ENCODE data around the gene LYVE1.
"Not testable (repeated sequence)": the region's sequence is repeated elsewhere in the genome, so short reads cannot be mapped to it uniquely, and the experiment has no call there.

LYVE1 gene, protein sequence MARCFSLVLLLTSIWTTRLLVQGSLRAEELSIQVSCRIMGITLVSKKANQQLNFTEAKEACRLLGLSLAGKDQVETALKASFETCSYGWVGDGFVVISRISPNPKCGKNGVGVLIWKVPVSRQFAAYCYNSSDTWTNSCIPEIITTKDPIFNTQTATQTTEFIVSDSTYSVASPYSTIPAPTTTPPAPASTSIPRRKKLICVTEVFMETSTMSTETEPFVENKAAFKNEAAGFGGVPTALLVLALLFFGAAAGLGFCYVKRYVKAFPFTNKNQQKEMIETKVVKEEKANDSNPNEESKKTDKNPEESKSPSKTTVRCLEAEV

DNA sequence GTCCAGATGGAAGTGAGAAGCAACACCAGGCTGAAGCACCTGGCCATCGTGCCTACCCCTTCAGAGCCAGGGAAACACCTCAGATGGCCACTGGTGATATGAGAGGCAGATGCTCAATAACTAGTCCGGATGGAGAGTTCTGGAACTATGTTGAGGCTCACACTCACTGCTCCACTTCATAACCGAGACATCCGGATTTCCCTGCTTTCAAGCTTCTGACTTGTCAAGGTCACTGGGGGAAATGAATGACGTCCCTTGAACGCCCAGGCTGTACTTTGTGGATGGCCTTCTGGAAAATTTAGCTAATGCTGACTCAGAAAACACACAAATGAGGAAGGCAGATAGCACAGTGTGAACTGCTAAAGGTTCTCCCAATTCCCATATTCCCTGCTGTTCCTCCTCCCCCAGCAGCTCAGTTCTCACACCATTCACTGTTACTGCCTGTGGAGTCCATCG, at the start of gene LYVE1:
Gene LYVE1, minus strand, starts transcription at position 180 of the 456 bp plus-strand sequence. Its CDS starts 133 bp downstream, at position 47.
- DNase-seq (ENCODE audit: low read depth in 2 of 2), result no peak

DNA sequence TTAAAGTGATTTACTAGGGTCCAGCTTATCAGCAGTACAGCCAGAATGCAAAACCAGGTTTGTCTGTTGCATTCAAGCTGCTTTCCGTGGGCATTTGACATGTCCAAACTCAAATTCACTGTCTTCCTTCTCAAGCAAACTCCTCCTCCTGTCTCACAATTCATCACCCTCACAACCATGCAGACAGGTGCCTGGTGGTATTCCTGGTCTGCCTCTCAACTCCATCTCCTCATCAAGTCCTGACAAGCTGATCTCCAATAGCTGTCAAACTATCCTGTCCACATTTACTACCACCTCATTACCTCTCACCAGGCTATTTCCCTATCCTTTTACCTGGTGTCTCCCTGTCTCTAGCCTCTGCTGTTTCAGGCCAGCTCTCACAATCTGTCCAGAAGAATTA, 49.1 kb upstream of the LYVE1 start:
- DNase-seq (ENCODE audit: low read depth in 2 of 2), result no peak

DNA sequence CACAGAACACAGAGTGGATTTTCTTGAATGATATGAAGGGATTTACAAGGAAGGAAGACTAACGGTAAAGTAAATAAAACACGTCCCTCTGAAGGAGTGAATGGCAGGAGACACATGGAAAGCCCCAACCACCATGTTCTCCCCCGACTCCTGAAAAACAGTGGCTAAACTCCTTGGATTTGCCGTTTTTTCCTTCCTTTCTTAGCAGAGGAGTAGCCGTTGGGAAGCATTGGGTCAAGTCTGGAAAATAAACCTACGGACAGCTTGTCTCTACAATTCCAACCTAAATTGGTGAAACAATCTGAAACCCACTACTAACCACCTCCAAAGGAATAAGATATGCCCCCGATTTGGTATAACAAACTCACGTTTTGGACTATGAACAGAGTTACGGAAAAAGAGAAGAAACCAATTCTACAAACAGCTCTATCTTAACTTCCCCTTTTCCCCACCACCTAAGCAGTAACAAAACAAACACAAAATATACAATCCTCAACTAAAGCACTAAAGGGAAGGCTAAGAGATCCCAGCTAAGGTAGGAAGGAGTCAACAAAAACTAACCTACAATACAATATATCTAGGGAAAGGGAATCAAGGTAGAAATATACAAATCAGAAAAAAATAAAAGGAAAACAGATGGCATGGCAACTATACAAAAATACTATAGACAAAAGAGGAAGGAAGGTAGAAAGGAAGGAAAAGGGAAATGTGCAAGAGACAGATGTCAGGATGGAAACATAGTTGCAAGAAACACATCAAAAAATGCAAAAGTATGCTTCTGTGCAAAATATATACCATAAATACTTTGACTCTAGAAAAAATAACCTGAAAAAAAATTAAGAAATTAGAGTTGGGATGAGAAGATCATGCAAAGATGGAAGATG, 43.8 kb upstream of the LYVE1 start:
- no peak for DNase-seq (ENCODE audit: low read depth in 2 of 2)

DNA sequence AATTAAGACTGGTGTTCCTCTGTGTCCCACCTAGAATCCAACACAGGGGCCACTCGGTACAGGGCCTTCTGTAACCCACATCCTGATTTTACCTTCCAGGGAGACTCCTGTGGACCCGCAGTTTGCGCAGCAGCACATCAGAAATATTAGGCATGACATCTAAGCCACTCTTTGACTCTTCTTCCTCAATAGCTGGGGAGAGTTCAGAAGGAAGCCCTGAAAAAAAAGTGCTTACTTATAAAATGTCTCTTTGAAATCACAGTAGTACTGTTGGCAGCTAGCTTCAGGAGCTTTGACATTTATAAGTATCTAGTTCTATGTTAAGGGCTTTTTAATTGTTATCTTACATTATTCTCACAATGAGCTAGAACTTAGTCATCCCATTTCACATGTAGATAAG, 41.2 kb upstream of the LYVE1 start:
- DNase-seq (ENCODE audit: low read depth in 2 of 2), result no peak

DNA sequence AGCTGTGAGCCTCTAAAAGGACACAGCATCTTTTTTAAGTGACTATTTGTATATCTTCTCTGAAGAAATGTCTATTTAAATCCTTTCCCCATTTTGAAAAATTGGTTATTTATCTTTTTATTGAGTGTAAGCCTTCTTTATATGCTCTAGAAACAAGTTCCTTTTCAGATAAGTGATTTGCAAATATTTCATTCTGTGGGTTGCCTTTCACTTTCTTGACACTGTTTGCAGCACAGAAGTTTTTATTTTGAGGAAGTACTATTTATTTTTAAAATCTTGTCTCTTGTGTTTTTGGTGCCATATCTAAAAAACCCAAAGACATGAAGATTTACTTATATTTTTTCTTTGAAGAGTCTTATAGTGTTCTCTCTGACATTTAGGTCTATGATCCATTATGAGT, 40.1 kb upstream of the LYVE1 start:
- no peak for DNase-seq (ENCODE audit: low read depth in 2 of 2)

DNA sequence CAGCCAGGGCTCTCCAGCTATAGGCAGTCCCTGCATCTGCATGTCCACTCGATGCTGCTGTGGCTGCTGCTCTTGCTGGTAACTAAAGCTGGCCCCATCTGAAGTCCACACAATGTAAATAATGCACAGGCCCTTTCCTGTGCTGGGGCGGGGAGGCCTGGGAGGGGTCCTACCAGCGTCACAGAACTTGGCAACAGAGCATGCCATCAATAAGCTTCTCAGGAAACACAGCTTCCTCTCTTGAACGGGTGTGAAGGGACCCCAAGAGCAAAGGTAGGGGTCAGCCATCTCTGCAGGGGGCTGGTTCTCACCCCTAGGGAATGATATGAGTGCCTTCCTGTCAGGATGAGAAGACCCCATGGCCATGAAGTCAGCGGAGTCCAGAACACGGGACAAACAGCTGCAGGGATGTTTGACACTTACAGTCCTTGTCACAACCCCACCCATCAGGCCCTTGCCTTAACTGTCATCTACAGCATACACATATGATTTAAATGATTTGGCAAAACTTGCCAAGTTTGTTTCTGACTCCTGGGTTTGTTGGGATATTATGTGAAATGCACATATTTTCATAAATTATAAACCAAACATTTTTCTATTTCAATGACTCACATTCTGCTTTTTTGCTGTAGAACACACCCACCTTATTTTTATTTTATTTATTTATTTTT, 39.1 kb upstream of the LYVE1 start:
- no peak for DNase-seq (ENCODE audit: low read depth in 2 of 2)

DNA sequence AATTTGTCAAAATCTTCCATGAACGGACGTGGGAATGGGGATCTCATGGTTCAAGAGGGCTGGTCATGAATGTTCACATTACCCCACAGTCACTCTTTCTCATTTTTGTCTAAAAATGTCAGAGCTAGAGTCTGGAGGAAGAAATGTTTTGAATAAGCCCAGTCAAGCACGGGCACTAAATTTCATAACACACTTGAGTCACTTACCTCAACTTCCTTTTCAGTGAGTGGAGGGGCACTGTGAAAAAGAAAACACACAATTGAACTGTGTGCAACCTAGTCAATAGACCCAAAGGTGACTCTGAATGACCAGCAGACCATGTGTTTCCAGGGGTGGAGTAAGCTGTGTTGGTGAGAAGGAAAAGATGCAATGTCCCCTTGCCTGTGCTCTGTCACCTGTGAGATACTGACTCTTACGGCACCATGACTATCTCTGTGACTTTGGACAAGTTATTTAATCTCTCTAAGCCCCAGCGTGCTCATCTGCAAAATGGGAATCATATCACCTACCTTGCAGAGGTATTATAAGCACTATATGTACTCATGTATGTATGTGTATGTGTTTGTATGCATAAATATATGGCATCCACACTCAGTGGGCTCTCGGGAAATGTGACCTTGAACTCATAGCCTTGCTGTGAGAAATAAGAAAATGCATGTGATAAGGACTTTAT, 38.2 kb upstream of the LYVE1 start:
- DNase-seq (ENCODE audit: low read depth in 2 of 2), result no peak

DNA sequence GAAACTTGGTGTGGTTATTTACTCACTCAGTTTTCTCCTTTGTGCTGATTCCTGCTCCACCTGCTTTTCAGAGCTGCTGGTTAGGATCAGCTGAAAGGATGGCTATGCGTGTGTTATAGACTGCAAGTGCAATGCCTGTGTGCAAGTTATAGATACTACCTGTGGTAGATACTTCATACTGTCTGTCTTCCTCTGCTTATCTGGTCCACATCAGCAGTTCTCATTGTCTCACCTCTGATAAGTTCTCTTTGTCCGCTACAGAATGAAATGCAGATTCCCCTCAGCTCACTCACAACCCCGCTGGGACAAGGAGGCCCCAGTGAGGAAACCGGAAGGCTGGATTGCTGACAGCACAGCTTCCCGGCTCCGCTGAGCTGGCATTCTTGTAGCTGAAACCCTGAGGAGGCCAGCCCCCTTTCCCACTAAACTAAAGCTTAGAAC, 37.5 kb upstream of the LYVE1 start:
- no peak for DNase-seq (ENCODE audit: low read depth in 2 of 2)

DNA sequence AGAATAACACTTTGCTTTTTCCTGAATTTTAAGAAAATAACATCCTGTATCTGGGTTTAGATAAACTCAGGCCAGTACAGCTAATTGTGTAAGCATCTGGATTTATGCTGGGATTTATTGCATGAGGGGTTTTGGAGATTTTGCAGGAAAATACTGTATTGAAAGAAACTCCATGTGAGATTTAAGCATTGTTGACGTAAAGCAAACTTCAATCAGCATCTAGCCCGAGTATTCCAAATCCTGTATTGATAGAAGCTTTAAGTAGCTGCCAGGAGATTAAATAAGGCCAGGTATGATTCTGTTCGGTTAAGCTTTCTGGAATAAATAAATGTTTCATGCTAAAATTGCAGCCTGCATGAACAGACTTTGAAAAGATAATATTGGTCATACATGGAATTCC, 36.3 kb upstream of the LYVE1 start:
- no peak for DNase-seq (ENCODE audit: low read depth in 2 of 2)

DNA sequence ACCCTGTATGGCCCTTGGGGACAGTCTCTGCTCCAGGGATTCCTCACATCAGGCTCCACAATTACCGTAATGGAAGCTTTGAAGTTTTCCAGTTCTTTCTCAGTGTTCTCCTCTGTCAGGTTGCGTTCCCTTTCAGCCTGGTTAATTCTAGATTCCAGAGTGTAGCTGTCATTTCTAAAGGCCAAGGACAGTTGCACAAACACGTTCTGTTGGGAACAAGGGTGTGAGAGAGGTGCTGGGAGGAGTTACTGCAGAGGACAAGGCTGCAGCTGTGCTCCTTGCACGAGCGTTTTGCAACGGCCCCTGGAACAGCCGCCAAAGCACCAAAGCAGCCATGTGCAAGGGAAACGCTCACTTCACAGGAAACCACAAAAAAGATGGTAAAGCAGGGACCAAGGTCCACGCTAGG, 35.9 kb upstream of the LYVE1 start:
- DNase-seq (ENCODE audit: low read depth in 2 of 2), result no peak

DNA sequence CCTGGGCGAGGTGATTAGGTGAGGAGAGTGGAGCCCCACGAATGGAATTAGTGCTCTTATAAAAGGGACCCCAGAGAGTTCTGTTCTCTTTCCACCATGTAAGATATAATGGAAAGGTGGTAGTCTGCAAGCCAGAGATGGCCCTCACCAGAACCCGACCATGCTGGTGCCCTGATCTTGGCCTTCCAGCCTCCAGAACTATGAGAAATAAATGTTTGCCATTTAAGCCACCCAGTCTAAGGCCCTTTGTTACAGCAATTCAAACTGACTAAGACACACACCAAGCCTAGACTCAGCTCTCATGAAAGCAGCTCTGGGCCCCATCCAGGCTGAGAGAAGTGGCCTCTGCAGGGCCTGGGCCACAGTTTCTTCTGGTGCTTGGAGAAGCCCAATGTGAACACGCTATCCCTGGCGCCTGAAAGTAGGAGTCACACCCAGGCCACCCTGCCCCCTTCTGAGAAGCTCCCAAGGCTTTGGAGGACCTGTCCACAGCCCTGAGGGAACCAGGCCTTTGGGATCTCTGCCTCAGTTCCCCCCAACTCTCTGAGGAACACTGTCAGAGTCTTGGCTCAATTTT, 35.3 kb upstream of the LYVE1 start:
- DNase-seq (ENCODE audit: low read depth in 2 of 2), result no peak

DNA sequence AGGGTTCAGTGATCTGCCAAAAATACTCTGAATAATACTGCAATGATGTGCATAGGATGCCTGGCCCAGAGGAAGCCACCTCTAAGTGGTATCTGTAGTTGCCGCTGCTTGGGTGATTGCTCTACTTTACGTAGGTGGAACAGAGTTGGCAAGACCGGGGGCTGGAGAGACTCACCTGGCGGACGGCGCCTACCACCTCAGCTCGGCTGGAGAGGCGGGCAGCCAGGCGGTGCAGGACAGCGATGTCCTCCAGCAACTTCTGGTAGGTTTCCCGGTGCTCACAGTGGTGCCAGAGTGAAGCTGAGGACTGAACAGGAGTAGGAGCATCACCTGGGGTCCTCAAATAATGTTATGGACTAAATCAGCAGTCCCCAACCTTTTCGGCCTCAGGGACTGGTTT, 34.5 kb upstream of the LYVE1 start:
- DNase-seq (ENCODE audit: low read depth in 2 of 2), result no peak

DNA sequence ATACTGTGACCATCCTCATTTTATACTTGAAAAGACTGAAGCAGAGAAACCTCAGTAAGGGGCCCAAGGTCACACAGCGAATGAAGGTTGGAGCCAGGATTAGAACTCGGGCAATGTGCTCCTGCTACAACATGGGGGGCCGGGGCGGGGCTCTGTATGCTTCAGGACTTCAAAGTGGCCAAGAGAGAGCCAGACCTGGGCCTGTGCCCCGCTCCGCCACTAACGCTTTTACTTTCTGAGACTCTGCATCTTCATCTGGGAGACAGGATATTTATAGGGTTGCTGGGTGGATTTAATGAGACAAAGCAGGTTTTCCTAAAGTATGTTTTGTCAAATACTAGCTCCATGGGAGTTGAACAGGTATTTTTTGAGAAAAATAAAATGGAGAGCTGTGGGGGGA, 33.9 kb upstream of the LYVE1 start:
- DNase-seq (ENCODE audit: low read depth in 2 of 2), result no peak

DNA sequence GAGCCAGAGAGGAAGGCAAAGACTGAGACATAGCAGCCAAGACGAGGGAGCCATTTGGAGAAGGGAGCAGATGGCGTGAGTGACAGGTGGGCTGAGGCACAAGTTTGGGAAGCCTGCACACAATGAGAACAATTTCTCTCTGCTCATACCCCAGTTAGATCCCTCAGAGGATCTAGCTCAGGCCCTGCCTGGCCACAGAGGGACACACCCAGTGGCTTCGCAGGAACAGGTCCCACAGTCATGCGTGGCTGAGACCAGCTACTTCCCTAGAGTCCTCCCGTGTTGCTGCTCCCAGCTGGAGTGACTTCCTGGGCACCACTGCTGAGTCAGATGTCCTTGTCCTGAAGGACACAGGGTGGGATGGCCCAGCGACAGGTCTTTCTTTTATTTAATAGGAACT, 33.4 kb upstream of the LYVE1 start:
- no peak for DNase-seq (ENCODE audit: low read depth in 2 of 2)

DNA sequence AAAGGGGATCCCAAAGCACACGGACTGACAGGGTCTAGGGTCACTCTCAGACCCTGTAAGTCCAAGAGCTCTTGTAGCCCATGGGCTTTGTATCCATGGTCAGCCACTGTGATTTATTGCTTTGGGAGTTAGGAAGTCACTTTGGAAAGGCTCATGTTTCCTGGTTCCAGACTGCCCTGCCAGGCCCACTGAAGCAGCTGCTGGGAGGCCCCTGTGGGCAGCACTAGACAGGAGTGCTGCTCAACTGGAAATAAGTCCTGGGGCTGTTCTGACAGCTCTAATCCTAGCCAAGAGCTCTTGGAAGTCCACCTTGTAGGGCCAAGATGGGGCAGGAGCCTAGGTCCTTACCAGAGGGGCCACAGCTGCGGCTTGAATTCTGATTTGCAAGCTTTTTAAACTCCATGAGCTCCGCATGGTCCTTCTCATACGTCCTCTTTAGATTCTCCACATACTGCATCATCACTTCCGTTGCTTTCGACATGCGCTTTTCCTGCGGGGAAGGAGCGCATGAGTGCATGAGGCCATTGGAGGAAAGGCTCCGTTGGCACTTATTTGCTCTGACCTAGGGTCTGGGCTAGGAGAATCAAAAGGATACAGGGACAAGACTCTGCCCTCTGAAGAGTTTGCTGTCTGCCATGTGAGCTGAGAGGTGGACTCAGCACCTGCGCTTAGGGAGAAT, 32.2 kb upstream of the LYVE1 start:
- no peak for DNase-seq (ENCODE audit: low read depth in 2 of 2)

DNA sequence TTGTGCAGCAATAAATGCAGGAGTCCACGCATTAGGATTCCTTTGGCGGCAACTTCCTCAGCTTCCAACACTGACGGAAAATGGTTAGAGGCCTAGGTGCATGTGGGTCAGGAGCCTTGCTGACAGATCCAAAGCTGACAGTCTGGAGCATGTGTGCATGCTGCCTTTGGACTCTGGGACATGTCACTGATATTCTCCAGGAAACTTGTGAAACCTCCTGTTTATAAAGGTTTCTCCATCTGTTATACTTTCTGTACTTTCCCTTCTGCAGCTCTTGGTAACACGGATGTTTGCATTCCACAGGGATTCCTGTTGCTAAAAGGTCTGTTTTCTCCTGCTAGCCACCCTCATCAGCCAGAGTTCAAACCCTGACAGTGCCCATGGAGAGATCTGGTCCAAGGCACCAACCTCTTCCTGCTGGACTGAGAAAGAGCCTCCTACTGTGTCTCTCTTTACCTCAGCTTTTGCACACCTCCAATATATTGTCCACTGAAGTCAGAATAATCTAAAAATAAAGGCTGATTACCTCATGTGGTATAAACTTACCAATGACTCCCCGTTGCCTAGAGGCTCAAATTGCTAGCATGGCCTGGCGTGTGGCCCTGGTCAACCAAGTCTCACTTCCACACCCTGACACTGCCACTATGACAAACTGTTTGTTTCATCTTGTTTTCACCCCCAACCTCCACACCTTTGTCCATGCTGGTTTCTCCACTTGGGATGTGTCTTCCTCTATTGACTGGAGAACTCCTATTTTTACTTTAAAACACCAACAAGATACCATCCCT, 31.1 kb upstream of the LYVE1 start:
- no peak for DNase-seq (ENCODE audit: low read depth in 2 of 2)

DNA sequence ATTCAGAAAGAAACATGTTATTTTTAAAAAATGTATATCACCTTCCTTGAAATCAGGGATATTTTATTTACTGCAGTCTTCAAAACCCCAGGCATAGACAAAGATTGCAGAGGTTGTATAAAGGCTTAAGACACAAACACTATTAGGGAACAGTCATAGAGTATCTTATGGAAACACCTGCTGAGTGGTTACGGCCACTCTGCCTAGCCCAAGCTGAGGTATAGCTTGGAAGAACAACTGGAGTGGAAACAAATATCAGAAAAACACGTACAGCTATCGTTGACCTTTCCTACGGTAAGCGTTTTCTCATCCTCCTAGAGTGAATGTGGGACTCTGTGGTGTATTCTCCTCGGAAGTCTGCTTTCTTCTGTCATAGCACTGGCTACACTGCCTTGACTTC, 30.4 kb upstream of the LYVE1 start:
- no peak for DNase-seq (ENCODE audit: low read depth in 2 of 2)

DNA sequence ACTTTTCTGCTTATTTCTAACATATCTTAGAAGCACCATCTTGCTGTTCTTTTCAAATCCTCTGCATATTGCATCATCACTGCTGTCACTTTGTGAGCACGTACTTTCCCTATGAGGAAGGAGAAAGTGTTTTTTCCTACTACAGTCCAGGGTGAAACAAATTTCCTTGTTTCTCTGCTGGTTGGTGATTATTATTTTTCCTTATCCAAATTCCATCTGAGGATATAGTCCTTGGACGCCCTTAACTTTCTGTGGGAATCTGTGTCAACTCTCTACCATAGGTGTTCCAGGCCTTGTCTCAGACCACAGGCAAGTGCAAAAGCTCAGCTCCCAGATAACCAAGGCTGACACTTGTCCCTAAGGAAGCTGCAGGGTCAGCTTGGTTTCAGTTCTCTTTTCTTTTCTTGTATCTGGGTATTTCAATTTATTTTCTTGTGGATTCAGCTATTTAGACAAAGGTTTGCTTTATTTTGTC, 29.4 kb upstream of the LYVE1 start:
- no peak for DNase-seq (ENCODE audit: low read depth in 2 of 2)

DNA sequence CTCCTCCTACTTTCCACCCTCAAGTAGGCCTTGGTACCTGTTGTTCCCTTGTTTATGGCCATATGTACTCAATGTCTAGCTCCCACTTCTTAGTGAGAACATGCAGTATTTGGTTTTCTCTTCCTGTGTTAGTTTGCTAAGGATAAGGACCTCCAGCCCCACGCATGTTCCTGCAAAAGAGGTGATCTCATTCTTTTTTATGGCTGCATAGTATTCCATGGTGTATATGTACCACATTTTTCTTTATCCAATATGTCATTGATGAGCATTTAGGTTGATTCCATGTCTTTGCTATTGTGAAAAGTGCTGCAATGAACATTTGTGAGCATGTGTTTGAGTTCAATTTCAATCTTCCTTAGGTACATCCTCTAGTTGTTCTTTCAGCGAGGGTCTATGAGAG, 27.4 kb upstream of the LYVE1 start:
- not testable (repeated sequence) for DNase-seq (ENCODE audit: low read depth in 2 of 2)

DNA sequence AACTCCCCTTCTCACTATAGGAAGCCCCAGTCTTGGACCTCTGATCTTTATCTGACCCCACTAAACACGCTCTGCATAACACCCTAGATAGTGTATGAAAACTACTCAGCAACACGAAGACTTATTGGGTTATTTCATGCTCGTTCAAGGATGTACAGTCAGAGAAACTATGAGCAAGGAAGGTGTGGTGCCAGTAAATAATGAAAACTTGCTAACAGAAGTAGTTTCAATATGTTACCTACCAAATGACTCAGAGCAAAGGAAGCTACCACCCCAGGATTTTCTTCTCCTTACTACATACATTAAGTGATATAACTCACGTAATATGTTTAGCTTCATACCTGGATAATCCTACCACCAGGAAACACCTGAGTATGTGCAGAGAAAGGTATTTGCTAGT, 25.9 kb upstream of the LYVE1 start:
- DNase-seq (ENCODE audit: low read depth in 2 of 2), result no peak
